Activated naive CD4-positive, alpha-beta T cell treated with anti-CD3 and anti-CD28 coated beads, Interleukin-2, amount 10 ng/mL, durations not matched to agents 7 days and 5 days (primary cell): ENCODE results near the gene FBXO38.
A peak's percentile ranks its signal among the peaks of the same experiment; 100 is the strongest.

Experiments used
- CTCF ChIA-PET: fragments of 350-600 bp; sonication (Branson Sonifier 250); formaldehyde crosslinking; loops from one replicate; lab custom pipeline; 2021; ENCODE audit warnings: antibody characterized with exemption; lab: Charles Lee
- DNase-seq: peaks from one replicate; pipeline ENCODE4 v3.0.0-alpha.2; 2020
- H3K27ac Mint-ChIP-seq: one replicate; pipeline ENCODE4 v1.8.0; 2021; ENCODE audit warnings: mild to moderate bottlenecking, moderate library complexity, mixed read lengths
- H3K27me3 Mint-ChIP-seq: one replicate; pipeline ENCODE4 v1.8.0; 2021; ENCODE audit warnings: mild to moderate bottlenecking, mixed read lengths
- H3K36me3 Mint-ChIP-seq: one replicate; pipeline ENCODE4 v1.8.0; 2021; ENCODE audit warnings: mixed read lengths
- H3K4me1 Mint-ChIP-seq: one replicate; pipeline ENCODE4 v1.8.0; 2021; ENCODE audit warnings: mixed read lengths
- H3K4me3 Mint-ChIP-seq: one replicate; pipeline ENCODE4 v1.8.0; 2021; ENCODE audit warnings: mild to moderate bottlenecking, moderate library complexity, mixed read lengths
- H3K9me3 Mint-ChIP-seq: one replicate; pipeline ENCODE4 v1.8.0; 2021; ENCODE audit warnings: mixed read lengths

FBXO38 gene

DNA sequence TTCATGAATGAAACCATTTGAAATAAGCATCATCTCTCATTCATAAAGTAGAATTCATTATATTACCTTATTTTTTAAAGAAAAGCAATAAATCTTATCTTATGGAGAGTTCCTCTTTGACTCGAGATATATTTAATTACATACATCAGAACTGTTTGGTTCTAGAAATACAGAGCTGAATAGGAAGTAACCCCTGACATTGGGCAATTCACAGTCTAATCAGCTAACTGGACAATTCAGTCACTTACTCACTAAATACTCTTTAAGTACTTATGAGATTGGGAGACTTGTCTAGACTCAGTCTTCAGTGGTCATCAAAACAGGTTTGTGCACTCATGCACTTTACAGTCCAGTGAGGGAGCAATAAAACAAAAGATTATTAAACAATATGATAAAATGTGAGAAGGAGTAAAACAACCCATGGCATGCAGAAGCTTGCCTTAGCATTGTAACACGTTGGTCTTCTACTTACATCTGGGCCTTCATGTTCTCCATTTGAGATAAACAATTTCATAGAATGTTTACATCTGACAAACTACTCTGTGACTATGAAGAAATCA is 11.5 kb upstream of the FBXO38 start:
- Mint-ChIP-seq H3K27me3 (no peaks in the 10 kb centered on the region), H3K4me1 (no peaks in the 10 kb centered on the region), H3K27ac (no peak overlapping the region), H3K9me3 (peaks cover 3% of the 10 kb centered on the region), H3K4me3 (no peak overlapping the region), H3K36me3 (no peaks in the 10 kb centered on the region)
- CTCF ChIA-PET = interaction anchor here (0.8 to 1.1 kb wide), 2 partner anchors 81 to 359 kb away, joined by 3 read pairs; no protein-coding TSS in a partner anchor
- no peak for DNase-seq

DNA sequence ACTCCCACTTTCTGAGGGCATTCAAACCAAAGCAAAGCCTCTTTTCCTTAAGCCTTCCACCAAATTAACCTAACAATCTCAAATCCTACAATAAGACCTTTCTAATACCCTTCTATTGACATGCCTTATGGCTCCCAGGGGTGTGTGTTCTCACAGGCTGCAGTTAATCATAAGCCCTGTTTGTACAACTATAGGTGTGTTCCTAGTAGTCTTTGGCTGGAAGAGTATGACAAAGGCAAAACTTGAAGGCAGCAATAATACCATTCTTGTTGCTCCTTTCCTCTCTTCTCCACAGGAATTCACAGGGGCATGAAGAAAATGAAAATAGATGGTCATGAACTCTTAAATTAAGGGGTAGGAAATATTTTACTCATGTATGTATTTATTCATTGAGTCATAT is 10.9 kb upstream of the FBXO38 start:
- CTCF ChIA-PET = interaction anchor here (1.1 to 2.5 kb wide), 2 partner anchors 82 to 193 kb away, joined by 3 to 9 read pairs; no protein-coding TSS in a partner anchor

DNA sequence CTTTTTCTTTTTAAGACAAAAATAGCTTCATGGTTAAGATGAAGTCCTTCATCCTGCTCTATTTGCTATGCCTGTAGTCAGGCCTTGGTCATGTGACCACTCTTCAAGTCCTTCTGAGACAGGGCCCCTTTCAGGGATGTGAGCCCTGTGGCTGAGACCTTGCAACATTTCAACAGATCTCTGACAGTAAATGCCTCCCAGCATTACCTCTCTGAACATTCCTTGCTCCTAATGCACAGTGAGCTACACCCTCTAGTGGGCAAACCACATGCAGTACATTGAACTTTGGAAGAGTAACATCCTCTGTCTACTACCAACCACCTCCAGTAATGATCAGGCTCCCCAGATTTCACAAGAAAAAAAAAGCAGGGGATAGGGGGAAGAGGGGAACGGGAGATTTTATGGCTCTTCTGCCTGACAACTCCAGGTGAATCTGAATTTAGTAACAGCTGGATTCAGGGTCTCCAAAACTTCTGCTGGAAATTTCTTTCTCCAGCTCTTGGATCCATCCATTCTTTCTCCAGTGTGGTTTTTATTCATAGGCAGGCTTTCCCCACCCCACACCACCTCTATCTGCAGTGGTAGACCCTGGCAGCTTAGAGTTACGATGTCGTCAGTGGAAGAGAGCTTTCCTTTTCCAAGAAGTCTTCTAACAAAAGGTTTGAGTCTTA is 8.9 kb upstream of the FBXO38 start:
- H3K4me3 Mint-ChIP-seq = no peak overlapping the region
- DNase-seq = peak; percentile 42
- peaks cover 10% of the 10 kb centered on the region for H3K36me3 Mint-ChIP-seq
- no peaks in the 10 kb centered on the region for H3K27me3 Mint-ChIP-seq
- no peak overlapping the region for H3K27ac Mint-ChIP-seq
- CTCF ChIA-PET = interaction anchor here (0.7 to 2.5 kb wide), 13 partner anchors 8 to 358 kb away, joined by 3 to 9 read pairs (median 4); no protein-coding TSS in a partner anchor
- peaks cover 15% of the 10 kb centered on the region for H3K9me3 Mint-ChIP-seq
- peaks cover 10% of the 10 kb centered on the region for H3K4me1 Mint-ChIP-seq

More for the DNA sequence above, 10.9 kb upstream of the FBXO38 start:
- DNase-seq = no peak
- H3K36me3 Mint-ChIP-seq = peaks cover 3% of the 10 kb centered on the region
- H3K4me1 Mint-ChIP-seq = no peaks in the 10 kb centered on the region
- H3K27me3 Mint-ChIP-seq = no peaks in the 10 kb centered on the region
- H3K4me3 Mint-ChIP-seq = no peak overlapping the region
- H3K9me3 Mint-ChIP-seq = peaks cover 7% of the 10 kb centered on the region
- H3K27ac Mint-ChIP-seq = no peak overlapping the region

DNA sequence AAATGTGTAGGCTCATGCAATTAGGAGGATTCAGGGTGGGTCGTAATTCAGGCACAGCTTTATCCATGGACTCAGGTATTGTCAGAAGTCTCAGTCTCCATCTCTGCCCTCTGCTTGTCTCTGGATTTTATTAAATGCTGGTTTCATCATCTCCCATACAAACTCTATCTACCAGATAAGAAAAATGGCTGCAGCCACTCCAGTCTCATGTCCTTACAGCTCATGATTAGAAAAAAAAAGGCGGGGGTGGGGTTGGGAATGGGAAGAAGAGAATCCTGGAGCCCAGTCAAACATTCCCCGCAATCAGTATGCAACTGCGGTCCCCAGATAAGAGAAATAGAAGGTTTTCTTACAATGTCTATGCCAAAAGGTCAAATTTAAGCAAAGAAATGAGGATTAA is 7.6 kb upstream of the FBXO38 start:
- Mint-ChIP-seq H3K36me3 (peaks cover 10% of the 10 kb centered on the region), H3K27me3 (no peaks in the 10 kb centered on the region), H3K4me1 (peaks cover 15% of the 10 kb centered on the region), H3K9me3 (peaks cover 15% of the 10 kb centered on the region), H3K4me3 (no peak overlapping the region), H3K27ac (no peak overlapping the region)
- no peak for DNase-seq
- CTCF ChIA-PET = interaction anchor here (1.3 kb wide), 1 partner anchor 9 kb away, joined by 4 read pairs; no protein-coding TSS in a partner anchor

DNA sequence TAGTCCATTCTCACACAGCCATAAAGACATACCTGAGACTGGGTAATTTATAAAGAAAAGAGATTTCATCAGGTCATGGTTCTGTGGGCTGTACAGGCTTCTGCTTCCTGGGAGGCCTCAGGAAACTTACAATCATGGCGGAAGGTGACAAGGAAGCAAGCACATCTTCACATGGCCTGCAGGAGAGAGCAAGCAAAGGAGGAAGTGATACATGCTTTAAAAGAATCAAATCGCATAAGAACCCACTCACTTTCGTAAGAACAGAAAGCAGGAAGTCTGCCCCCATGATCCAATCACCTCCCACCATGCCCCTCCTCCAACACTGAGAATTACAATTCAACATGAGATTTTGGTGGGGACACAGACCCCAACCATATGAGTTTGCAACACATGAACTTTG is 5.1 kb upstream of the FBXO38 start:
- no peak overlapping the region for H3K27ac Mint-ChIP-seq
- peaks cover 10% of the 10 kb centered on the region for H3K36me3 Mint-ChIP-seq
- H3K4me1 Mint-ChIP-seq = peaks cover 28% of the 10 kb centered on the region
- no peak for DNase-seq
- no peaks in the 10 kb centered on the region for H3K27me3 Mint-ChIP-seq
- H3K9me3 Mint-ChIP-seq = peaks cover 15% of the 10 kb centered on the region
- H3K4me3 Mint-ChIP-seq = no peak overlapping the region
- CTCF ChIA-PET = no interaction called here

DNA sequence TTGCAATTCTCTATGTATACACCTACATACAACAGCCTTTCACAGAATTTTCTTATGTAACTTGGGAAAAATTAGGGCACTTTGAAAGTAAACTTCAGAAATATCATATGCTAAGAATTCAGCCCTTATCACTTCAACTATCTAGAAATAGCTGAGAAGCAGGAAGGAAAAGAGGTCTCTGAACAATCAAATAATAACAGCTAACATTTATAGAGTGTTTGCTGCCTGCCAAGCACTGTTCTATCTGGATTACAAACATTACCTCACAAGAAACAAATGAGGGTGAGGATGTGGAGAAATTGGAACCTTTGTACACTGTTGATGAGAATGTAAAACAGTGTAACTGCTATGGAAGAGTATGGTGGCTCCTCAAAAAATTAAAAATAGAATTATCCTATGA is 4.4 kb upstream of the FBXO38 start:
- H3K27ac Mint-ChIP-seq = no peak overlapping the region
- no peaks in the 10 kb centered on the region for H3K27me3 Mint-ChIP-seq
- peaks cover 34% of the 10 kb centered on the region for H3K4me1 Mint-ChIP-seq
- DNase-seq = no peak
- H3K4me3 Mint-ChIP-seq = no peak overlapping the region
- CTCF ChIA-PET = interaction anchor here (0.5 kb wide), 1 partner anchor 11 kb away, joined by 3 read pairs; no protein-coding TSS in a partner anchor
- H3K36me3 Mint-ChIP-seq = peaks cover 14% of the 10 kb centered on the region
- peaks cover 15% of the 10 kb centered on the region for H3K9me3 Mint-ChIP-seq

DNA sequence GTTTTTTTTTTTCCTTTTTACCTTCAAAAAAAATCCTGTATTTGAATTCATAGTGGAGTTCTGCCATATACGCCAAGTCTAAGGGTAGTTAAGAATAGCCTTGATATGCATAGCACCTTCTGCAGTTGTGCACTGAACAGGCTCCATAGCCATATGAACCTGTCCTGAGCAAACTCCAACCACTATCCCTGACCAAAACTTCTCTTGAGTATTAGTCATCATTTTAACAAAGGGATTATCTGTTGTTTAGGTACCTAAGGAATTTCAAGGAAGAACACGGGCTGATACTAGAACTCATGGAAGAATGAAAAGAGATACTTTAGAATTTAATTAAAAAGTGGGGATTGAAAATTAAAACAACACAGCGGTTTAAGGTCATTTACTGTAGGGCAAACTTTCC is 1.9 kb upstream of the FBXO38 start:
- Mint-ChIP-seq H3K36me3 (peaks cover 22% of the 10 kb centered on the region), H3K9me3 (peaks cover 15% of the 10 kb centered on the region), H3K4me1 (peaks cover 58% of the 10 kb centered on the region), H3K4me3 (no peak overlapping the region), H3K27ac (no peak overlapping the region), H3K27me3 (no peaks in the 10 kb centered on the region)
- CTCF ChIA-PET = no interaction called here
- no peak for DNase-seq

DNA sequence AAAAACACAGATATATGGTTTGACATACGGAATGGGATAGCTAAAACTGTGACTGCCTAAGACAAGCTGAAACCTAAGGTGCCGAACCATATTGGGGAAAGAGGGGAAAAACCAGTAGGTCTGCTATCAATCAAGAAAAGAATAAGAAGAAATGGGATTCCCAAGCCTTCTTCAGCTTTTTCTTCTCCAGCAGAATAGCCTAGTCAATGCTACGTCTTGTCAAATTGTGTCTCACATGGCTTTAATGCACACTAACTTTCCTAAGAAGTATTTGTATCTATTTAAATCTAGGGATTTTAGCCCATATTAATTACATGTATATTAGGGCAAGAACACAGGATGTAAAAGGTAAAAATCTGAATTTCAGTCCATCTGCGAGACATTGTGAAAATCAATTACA is 797 bp upstream of the FBXO38 start:
- H3K36me3 Mint-ChIP-seq = peaks cover 25% of the 10 kb centered on the region
- H3K9me3 Mint-ChIP-seq = peaks cover 11% of the 10 kb centered on the region
- CTCF ChIA-PET = interaction anchor here (0.6 to 1.1 kb wide), 2 partner anchors 9 to 348 kb away, joined by 3 to 6 read pairs; no protein-coding TSS in a partner anchor
- no peak for DNase-seq
- peak overlapping the region; percentile 94 for H3K4me3 Mint-ChIP-seq
- peaks cover 64% of the 10 kb centered on the region for H3K4me1 Mint-ChIP-seq
- H3K27ac Mint-ChIP-seq = peak overlapping the region; percentile 97
- no peaks in the 10 kb centered on the region for H3K27me3 Mint-ChIP-seq

DNA sequence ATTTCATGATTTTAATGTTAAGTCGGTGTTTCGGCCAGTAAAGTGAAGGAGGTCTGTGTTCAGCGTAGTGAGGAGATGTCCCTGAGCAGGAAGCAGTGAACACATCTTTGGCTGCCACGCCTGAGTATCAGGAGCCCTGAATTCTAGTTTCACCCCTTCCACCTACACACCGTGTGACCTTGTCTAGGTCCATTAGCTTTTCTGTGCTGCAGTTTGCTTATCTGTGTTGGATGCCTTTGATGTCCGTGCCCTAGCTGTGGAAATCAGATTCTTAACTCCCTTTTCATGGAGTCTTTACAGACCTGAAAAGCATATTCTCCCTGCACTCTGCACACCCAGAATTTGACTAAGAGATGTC is 601 bp downstream of the FBXO38 start:
- H3K27ac Mint-ChIP-seq = peak overlapping the region; percentile 97
- peaks cover 65% of the 10 kb centered on the region for H3K4me1 Mint-ChIP-seq
- peak overlapping the region; percentile 94 for H3K4me3 Mint-ChIP-seq
- peaks cover 26% of the 10 kb centered on the region for H3K36me3 Mint-ChIP-seq
- peak; percentile 42 for DNase-seq
- CTCF ChIA-PET = interaction anchor here (1.6 kb wide), 1 partner anchor 9 kb away, joined by 4 read pairs; no protein-coding TSS in a partner anchor
- no peaks in the 10 kb centered on the region for H3K9me3 Mint-ChIP-seq
- no peaks in the 10 kb centered on the region for H3K27me3 Mint-ChIP-seq

DNA sequence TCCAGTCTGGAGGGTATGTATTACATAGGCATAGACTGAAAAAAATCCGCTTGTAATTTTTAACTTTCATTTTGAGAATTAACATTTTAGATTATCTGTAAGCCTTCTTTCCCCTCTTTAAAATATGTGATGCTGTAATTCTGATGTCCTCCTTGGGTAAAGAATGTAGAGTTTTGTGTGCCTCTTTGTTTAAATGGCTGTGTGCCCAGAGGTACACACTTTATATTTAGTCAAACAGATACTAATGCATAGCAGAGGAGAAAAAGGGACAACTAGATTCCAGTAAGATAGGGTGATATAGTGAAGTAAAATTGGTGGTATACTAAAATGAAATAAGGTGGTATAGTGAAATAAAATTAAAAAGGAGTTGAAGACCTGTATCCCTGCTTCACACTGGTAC is 1.3 kb downstream of the FBXO38 start:
- peak overlapping the region; percentile 94 for H3K4me3 Mint-ChIP-seq

DNA sequence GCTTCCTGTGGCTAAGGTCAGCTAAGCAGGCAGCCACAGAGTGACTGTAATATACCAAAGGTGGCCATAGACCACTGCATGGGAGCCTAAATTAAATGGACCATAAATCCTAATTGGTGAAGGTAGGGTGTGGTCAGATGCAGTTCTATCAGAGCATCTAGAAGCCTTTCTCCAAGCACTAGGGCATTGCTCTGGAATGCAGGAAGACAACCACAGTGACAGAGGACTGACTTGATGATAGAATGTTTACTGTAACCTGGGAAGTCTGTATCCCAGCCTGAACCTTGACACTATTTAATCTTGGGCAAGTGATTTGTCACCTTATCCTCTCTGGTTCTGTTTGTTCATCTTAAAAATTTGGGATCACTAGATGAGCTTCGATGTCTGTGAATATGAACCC is 2.3 kb downstream of the FBXO38 start:
- peaks cover 26% of the 10 kb centered on the region for H3K36me3 Mint-ChIP-seq
- CTCF ChIA-PET = interaction anchor here (1.2 kb wide), 1 partner anchor 23 kb away, joined by 3 read pairs; no protein-coding TSS in a partner anchor
- H3K9me3 Mint-ChIP-seq = no peaks in the 10 kb centered on the region
- H3K4me3 Mint-ChIP-seq = no peak overlapping the region
- H3K27me3 Mint-ChIP-seq = no peaks in the 10 kb centered on the region
- no peak for DNase-seq
- peaks cover 58% of the 10 kb centered on the region for H3K4me1 Mint-ChIP-seq
- peak overlapping the region; percentile 5 for H3K27ac Mint-ChIP-seq

More for the DNA sequence above, 1.3 kb downstream of the FBXO38 start:
- Mint-ChIP-seq H3K9me3 (no peaks in the 10 kb centered on the region), H3K27ac (peak overlapping the region; percentile 97), H3K36me3 (peaks cover 26% of the 10 kb centered on the region), H3K4me1 (peaks cover 57% of the 10 kb centered on the region), H3K27me3 (no peaks in the 10 kb centered on the region)
- CTCF ChIA-PET = interaction anchor here (1.2 to 1.6 kb wide), 2 partner anchors 10 to 24 kb away, joined by 3 to 4 read pairs; no protein-coding TSS in a partner anchor
- no peak for DNase-seq

DNA sequence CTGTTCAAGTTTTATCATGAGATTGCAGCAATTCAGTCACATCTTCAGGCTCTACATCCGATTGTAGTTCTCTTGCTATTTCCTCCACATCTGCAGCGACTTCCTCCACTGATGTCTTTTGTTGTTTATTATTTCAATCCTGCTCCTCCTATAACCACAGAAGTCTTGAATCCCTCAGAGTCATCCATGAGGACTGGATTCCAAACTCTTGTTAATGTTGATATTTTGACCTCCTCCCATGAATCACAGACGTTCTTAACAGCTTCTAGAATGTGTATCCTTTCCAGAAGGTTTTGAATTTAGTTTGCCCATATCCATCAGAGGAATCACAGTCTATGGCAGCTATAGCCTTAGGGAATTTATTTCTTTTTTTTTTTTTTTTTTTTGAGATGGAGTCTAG is 3.6 kb downstream of the FBXO38 start:
- H3K36me3 Mint-ChIP-seq = peaks cover 30% of the 10 kb centered on the region
- peak overlapping the region; percentile 33 for H3K27ac Mint-ChIP-seq
- peaks cover 55% of the 10 kb centered on the region for H3K4me1 Mint-ChIP-seq
- no peaks in the 10 kb centered on the region for H3K9me3 Mint-ChIP-seq
- H3K4me3 Mint-ChIP-seq = no peak overlapping the region
- H3K27me3 Mint-ChIP-seq = no peaks in the 10 kb centered on the region
- CTCF ChIA-PET = no interaction called here
- no peak for DNase-seq

DNA sequence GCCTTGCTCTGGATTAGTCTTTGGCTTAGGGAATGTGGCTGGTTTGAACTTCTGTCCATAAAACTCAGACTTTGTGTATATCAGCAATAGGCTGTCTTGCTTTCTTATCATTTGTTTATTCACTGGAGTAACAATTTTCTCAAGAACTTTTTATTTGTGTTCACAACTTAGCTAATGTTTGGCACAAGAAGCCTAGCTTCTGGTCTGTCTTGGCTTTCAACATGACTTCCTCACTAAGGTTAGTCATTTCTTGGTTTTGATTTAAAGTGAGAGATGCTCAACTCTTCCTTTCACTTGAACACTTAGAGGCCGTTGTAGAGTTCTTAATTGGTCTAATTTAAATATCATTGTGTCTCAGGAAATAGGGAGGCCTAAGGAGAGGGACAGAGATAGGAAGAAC is 4.9 kb downstream of the FBXO38 start:
- Mint-ChIP-seq H3K27ac (no peak overlapping the region), H3K4me3 (no peak overlapping the region), H3K9me3 (no peaks in the 10 kb centered on the region), H3K36me3 (peaks cover 34% of the 10 kb centered on the region), H3K4me1 (peaks cover 49% of the 10 kb centered on the region), H3K27me3 (no peaks in the 10 kb centered on the region)
- DNase-seq = no peak
- CTCF ChIA-PET = no interaction called here

DNA sequence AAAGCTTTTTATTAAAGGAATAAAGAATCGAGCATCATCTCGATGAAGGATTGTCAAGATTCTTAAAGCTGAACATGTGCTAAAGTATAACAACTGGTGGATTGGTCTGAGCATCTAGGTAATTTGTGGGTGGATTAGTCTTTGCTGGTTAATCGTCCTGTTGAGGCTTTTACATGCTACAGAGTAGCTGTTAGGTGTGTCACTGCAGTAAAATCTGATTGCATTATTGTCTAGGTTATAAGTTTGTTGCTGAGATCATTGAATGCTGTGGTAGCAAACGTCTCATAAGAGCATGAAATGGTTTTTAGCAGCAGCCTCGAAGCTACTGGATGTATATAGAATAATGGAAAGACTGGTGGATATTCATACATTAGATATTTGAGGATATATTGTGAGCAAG is 7.2 kb downstream of the FBXO38 start:
- Mint-ChIP-seq H3K27me3 (no peaks in the 10 kb centered on the region), H3K27ac (no peak overlapping the region), H3K4me3 (no peak overlapping the region), H3K4me1 (peaks cover 28% of the 10 kb centered on the region), H3K9me3 (no peaks in the 10 kb centered on the region), H3K36me3 (peaks cover 29% of the 10 kb centered on the region)
- CTCF ChIA-PET = interaction anchor here (0.7 kb wide), 1 partner anchor 16 kb away, joined by 3 read pairs; no protein-coding TSS in a partner anchor
- no peak for DNase-seq
